Type B pancreatic cell (in vitro differentiated cells): ENCODE data around the gene HLA-C. TPM values are rescaled to one million over a fixed set of nuclear protein-coding genes. Genes with fewer than 3 reads are reported as not detected.
A peak's percentile ranks its signal among the peaks of the same experiment; 100 is the strongest.

ENCODE experiments used
- DNase-seq: peaks from one replicate; pipeline ENCODE4 v3.0.0; 2021; ENCODE audit warnings: mixed read lengths; ENCODE audit not compliant: unreplicated experiment; ENCODE audit errors: extremely low spot score
- H3K27ac Mint-ChIP-seq: 2 replicates; pipeline ENCODE4 v1.8.0; 2021; ENCODE audit warnings: mild to moderate bottlenecking, mixed read lengths
- H3K27me3 Mint-ChIP-seq: 2 replicates; pipeline ENCODE4 v1.8.0; 2021; ENCODE audit warnings: mixed read lengths
- H3K36me3 Mint-ChIP-seq: 2 replicates; pipeline ENCODE4 v1.8.0; 2021; ENCODE audit warnings: mixed read lengths
- H3K4me1 Mint-ChIP-seq: one replicate; pipeline ENCODE4 v1.8.0; 2021; ENCODE audit warnings: mixed read lengths; ENCODE audit not compliant: unreplicated experiment
- H3K4me3 Mint-ChIP-seq: 2 replicates; pipeline ENCODE4 v1.8.0; 2021; ENCODE audit warnings: mild to moderate bottlenecking, mixed read lengths
- H3K9me3 Mint-ChIP-seq: 2 replicates; pipeline ENCODE4 v1.8.0; 2021; ENCODE audit warnings: mixed read lengths
- CTCF ChIP-seq: fragments of 200-600 bp; sonication (generic); conservative IDR thresholded peaks from 2 replicates; pipeline ENCODE4 v1.5.0; 2021; ENCODE audit warnings: antibody characterized with exemption, mild to moderate bottlenecking
- long read RNA-seq: library from polyadenylated mRNA; unstranded; transcript quantifications from one replicate; pipeline ENCODE4 v2.0.0, GENCODE V29; 2020
- total RNA-seq: library from RNA; stranded (reverse); gene quantifications from 2 replicates; pipeline ENCODE4 v1.2.1, GENCODE V29; 2021; ENCODE audit warnings: low replicate concordance

The HLA-C gene
- 188 and 347 TPM in 2 replicates for total RNA-seq
- long read RNA-seq, transcript HLA-C-201 (8 exons, 1,536 nt) = major isoform, 180 of 200 reads
- long read RNA-seq, partial matches to known transcripts = 8 of 200 reads
- long read RNA-seq, other reads (novel, unspliced or antisense) = 9 of 200 reads

GRCh38 chr6:31271641-31272357, at the start of gene HLA-C:
TSS of gene HLA-C (minus strand) at chr6:31272092. CDS start at chr6:31272071, 21 bp downstream.
- peak within 1 kb of the TSS; percentile 89 for H3K4me3 Mint-ChIP-seq
- peak within 1 kb of the TSS; percentile 89 for H3K27ac Mint-ChIP-seq
- peak; percentile 80 for DNase-seq
- H3K9me3 Mint-ChIP-seq = no peaks in the 10 kb centered on the region
- peaks cover 81% of the 10 kb centered on the region for H3K27me3 Mint-ChIP-seq
- H3K4me1 Mint-ChIP-seq = no peaks in the 10 kb centered on the region
- TF ChIP-seq CTCF = no peak
- peaks cover 4% of the 10 kb centered on the region for H3K36me3 Mint-ChIP-seq

DNA sequence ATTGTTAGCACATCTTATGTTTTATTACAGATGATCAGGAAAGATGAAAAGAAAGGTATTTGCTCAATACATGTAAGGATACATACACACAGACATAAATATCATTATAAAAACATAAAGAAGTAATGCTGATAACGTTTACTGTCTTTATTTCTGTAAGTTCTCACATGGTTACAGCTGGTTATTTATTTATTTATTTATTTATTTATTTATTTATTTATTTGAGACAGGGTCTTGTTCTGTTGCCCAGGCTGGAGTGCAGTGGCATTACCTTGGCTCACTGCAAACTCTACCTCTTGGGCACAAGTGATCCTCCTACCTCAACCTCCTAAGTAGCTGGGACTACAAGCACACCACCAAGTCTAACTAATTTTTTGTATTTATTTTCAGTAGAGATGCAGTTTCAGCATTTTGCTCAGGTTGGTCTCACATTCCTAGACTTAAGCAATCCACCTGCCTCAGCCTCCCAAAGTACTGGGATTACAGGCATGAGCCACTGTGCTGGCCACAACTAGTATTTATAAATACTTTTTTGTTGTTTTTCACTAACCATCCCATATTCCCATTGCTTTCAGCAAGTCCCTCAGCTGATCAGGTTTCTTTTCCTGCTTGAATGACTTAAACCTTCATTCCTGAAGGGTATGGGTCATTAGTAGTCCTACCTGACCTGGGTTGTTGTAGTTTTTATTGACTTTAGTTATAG, 49.3 kb upstream of the HLA-C start:
- Mint-ChIP-seq H3K4me3 (no peak overlapping the region), H3K36me3 (no peaks in the 10 kb centered on the region), H3K27me3 (peaks cover 55% of the 10 kb centered on the region), H3K9me3 (no peaks in the 10 kb centered on the region), H3K27ac (no peak overlapping the region), H3K4me1 (no peaks in the 10 kb centered on the region)
- DNase-seq = no peak
- TF ChIP-seq CTCF = no peak

GRCh38 chr6:31317036-31317435, 45.1 kb upstream of the HLA-C start:
- Mint-ChIP-seq H3K27ac (no peak overlapping the region), H3K4me1 (no peaks in the 10 kb centered on the region)

GRCh38 chr6:31309641-31310040, 37.7 kb upstream of the HLA-C start:
- DNase-seq = no peak
- TF ChIP-seq CTCF = no peak
- H3K27ac Mint-ChIP-seq = no peak overlapping the region
- H3K27me3 Mint-ChIP-seq = peaks cover 34% of the 10 kb centered on the region
- H3K9me3 Mint-ChIP-seq = no peaks in the 10 kb centered on the region
- no peaks in the 10 kb centered on the region for H3K4me1 Mint-ChIP-seq
- H3K36me3 Mint-ChIP-seq = no peaks in the 10 kb centered on the region
- no peak overlapping the region for H3K4me3 Mint-ChIP-seq

More at GRCh38 chr6:31317036-31317435, 45.1 kb upstream of the HLA-C start:
- H3K36me3 Mint-ChIP-seq = no peaks in the 10 kb centered on the region
- peaks cover 62% of the 10 kb centered on the region for H3K27me3 Mint-ChIP-seq
- no peak overlapping the region for H3K4me3 Mint-ChIP-seq
- no peak for TF ChIP-seq CTCF
- no peak for DNase-seq
- H3K9me3 Mint-ChIP-seq = no peaks in the 10 kb centered on the region

GRCh38 chr6:31308845-31309175, 36.9 kb upstream of the HLA-C start:
- Mint-ChIP-seq H3K4me1 (no peaks in the 10 kb centered on the region), H3K36me3 (no peaks in the 10 kb centered on the region), H3K27me3 (peaks cover 35% of the 10 kb centered on the region), H3K27ac (no peak overlapping the region), H3K9me3 (no peaks in the 10 kb centered on the region), H3K4me3 (no peak overlapping the region)
- TF ChIP-seq CTCF = no peak
- no peak for DNase-seq
